A204.1 (cell line): Measurements from ENCODE around the gene SPATA12.
A peak's percentile ranks its signal among the peaks of the same experiment; 100 is the strongest.
"Not testable (repeated sequence)": the region's sequence is repeated elsewhere in the genome, so short reads cannot be mapped to it uniquely, and the experiment has no call there.

Experiments
- FAIRE-seq: peaks from 2 replicates; lab custom pipeline; 2012; peaks lifted over from hg19 to GRCh38; lab: Jason Lieb, UNC

Gene SPATA12

DNA sequence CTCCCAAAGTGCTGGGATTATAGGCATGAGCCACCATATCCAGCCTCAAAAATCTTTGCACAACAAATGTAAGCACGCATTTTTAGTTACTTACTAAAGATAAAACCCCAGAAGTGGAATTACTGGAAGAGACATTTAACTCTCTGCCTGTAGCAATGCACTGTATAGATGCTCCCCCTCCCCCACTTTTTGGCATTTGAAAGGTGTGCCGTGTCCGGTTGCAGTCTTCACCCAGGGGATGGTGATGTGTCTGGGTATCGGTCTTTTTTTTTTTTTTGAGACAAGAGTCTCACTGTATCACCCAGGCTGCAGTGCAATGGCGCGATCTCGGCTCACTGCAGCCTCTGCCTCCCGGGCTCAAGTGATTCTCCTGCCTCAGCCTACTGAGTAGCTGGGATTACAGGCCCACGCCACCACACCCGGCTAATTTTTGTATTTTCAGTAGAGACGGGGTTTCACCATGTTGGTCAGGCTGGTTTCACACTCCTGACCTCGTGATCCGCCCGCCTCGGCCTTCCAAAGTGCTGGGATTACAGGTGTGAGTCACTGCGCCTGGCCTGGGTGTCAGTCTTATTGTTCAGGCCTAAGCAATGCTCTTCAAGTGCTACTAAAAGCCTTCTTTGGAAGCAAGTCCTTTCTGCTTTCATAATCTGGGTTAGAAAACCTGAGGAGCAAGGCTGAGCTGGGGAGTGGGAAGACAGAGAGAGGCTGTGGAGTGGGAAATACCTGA, 23.0 kb downstream of the SPATA12 start:
- FAIRE-seq = not testable (repeated sequence)

DNA sequence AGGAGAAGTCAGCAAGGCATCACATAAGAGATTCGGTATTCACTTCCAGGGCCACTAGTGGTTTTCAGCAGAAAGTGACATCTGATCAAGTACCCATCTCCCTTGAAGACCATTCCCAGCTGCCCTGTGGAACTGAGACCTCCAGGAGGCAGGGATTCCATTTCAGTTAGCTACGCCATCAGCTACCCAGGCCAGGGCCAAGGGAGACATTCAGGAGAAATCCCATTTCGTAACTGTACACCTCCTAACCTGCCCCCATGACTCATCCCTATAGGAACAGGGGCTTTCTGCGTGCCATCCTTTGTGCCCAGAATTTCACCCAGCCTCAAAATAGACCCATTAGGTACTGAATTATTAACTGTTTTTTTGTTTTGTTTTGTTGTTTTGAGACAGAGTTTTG, 24.7 kb downstream of the SPATA12 start:
- FAIRE-seq = no peak

DNA sequence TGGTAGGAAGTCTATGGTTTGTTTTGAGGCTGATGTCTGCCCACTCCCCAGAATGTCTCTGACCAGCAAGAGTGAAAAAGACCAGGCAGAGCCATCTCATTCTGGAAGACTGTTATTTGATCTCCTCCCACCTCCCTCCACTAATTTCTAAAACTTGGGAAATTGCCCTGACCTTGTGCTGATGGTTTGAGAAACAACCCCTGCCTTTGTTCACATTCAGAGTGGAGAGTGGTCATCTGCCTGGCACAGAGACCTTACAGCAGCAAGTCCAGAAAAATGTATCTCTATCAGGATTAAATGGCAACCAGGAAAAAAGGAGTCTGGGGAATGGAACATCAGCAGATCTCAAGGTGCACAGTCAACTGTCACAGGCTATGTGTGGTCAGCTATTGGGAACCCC, 25.7 kb downstream of the SPATA12 start:
- FAIRE-seq = no peak

DNA sequence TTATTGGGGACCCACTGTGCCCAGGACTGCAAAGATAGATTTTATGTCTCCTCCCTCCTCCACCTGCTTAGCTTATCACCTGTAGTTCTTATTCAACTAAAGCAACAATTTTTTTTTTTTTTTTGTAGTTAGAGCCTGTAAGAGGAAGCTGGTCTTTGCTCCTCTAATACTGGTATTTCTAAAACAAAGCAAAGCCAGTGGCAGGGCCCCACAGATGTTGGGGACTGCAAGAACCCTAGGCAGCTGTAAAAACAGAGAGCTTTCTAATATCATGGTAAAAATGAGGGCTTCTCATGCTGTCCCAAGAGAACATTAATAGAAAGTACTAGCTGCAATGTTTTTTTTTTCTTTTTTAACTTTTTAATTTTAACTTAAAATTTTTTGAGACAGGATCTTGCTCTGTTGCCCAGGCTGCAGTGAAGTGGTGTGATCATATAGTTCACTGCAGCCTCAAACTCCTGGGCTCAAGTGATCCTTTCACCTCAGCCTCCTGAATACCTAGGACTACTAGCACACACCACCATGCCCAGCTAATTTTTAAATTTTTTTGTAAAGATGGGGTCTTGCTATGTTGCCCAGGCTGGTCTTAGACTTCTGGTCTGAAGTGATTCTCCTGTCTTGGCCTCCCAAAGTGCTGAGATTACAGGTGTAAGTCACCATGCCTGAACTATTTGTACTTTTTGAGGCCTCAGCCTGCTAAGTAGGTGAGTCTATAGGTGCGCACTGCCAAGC, 27.1 kb downstream of the SPATA12 start:
- no peak for FAIRE-seq

DNA sequence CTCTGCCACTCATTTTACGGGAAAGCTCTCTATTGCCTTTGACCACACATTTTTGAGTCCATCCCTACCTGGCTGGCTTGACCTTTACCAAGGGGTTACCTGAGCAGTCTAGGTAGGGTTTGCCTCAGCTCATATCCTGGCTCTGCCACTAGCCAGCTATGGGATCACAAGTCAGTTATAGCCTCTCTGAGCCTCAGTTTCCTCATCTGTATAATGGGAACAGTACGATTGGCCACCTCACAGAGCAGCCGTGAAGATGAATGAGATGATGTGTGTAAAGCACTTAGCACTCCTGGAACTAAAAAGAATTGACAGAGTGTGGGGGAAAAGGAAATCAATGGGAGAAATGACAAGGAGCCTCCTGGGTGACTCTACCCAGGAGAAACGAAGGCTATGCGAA, 28.0 kb downstream of the SPATA12 start:
- no peak for FAIRE-seq

DNA sequence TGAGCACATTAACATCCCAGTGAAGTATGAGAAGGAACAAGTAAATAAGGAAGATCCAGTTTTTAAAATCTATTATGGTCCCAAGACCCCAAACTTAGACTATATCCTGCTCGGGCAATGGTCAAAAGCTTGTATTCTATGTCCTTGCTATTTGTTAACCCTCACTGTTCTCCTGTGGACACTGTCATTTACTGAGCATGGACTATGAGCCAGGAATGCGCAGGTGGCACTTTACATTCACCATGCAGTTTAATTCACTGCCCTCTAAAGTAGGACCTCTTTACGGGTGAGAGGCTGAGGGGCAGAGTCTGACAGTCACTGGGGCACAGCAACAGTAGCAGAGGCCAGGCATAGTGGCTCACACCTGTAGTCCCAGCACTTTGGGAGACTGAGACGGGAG, 28.6 kb downstream of the SPATA12 start:
- FAIRE-seq = no peak

DNA sequence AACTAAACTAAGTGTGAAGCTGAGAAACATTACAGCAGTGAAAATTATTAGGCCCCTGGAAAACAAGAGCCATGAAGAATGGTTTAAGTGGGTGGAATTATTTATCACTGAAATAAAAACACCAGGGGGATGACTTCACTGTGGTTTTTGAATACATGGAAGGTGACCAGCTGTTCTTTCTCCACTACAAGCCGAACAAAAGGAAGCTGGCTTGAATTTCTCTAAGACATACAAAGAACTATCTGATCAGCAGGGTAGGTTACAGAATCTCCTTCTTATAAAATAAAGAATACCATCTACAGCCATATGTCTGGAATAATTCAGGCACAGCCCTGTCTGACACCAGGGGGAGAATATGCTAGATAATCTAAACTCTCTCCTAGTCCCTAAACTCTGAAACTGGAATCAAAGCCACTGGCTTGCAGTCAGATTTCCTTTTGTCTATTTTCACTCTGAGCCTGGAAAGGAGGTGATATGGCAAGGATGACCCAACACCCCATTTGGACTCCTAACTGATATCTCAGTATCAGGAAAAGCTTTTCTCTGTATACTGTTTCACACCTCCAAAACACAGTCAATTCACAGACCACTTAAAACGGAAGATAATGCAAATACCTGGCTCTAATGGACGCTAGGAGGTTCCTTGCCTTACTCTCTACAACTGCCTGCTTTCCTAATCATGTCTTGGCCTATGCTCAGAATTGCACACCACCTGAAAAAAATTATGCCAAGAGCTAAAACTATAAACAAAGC, 31.2 kb downstream of the SPATA12 start:
- no peak for FAIRE-seq

DNA sequence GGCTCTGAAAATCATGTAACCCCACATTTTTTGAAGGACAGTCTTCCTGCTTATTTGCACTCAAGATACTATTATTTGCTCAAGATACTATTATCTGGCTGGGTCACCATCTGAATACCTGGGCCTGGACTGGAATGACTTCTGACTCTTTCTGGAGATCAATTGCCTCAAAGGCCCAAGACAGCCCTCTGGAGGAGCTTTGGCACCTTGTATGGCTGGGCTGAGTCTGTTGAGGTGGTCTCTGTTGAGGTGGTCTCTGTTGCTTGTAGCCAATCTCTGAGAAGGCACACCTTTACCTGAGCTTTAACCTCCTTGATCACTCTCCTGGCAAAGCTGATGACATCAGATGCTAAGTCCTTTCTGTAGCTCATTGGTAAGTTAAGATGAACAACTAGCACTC, 33.0 kb downstream of the SPATA12 start:
- no peak for FAIRE-seq

DNA sequence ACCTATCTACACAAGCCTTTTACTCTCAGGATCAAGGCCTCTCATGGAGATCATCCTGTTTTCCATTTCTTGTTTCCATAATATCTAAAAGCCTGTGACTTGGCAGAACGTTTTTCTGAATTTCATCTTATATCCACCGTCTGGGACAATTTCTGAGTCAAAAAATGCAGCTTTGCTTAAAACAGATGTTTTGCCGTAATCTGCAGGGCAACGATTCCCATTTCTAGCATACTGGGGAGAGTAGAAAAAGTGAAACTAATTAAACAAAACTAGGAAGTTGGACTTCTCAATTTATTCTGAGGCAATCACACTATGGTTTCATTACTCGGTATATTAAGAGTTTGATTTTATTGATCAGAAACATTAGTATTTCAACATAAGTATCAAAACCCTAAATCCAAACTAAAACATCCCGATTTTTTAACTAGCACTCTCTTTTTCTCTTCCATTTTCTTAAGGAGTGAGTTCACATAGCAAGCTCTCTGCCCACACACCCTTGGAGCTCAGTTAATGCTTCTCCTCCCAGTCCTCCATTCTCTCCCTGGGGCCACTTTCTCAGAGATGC, 33.6 kb downstream of the SPATA12 start:
- no peak for FAIRE-seq

DNA sequence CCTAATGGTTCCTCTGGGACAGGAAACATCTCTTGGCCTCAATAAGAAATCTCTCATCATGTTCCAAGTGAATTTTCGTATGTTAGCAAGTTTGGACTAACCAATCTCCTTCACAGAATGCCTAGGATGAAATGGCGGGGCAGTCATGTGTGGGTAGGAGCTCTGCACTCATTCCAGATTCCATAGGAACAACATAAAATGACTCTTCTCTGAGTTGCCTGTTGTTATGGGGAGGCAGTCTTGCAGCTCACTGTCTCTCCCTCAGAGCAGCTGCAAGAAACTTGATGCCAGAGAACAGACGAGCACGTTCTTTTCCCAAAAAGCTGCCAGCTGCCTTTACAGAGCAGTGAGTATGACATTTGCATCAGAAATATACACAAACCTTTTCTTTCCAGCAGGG, 34.1 kb downstream of the SPATA12 start:
- no peak for FAIRE-seq

DNA sequence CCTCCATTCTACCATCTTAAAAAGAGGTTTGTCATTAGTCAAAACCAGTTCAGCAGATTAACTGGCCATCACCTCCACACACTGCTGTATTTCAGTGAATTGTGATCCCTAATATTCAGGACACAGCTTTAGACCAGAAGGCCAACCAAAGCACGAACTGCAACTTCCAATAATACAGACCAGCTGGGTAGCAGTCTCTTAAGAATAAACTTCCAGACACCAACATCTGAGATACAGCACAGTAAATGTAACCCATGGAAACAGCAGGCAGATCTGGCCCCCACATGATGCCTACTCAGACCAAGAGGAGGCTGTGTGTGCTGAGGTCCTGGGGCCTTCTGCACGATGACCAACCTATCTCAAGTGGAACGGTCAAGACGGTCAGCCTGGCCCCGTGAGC, 34.9 kb downstream of the SPATA12 start:
- FAIRE-seq = no peak

DNA sequence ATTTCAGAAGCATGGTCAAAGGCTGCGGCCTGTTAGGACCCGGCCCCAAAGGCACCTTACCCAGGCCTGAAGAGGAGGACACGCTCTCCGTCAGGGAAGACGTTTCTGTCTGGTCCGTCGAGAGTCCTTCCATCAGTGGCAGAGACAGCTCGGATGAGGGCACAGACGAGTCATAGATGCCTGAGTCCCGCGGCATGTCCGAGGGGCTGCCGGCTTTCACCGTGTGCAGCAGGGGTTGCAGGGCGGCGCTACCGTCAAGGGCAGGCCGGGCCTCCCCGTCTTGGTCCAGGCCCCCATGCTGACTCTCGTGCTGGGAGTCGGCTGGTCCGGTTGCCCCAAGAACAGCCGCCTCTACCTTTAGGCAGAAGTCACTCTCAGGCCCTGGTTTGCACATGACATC, 37.1 kb downstream of the SPATA12 start:
- no peak for FAIRE-seq

DNA sequence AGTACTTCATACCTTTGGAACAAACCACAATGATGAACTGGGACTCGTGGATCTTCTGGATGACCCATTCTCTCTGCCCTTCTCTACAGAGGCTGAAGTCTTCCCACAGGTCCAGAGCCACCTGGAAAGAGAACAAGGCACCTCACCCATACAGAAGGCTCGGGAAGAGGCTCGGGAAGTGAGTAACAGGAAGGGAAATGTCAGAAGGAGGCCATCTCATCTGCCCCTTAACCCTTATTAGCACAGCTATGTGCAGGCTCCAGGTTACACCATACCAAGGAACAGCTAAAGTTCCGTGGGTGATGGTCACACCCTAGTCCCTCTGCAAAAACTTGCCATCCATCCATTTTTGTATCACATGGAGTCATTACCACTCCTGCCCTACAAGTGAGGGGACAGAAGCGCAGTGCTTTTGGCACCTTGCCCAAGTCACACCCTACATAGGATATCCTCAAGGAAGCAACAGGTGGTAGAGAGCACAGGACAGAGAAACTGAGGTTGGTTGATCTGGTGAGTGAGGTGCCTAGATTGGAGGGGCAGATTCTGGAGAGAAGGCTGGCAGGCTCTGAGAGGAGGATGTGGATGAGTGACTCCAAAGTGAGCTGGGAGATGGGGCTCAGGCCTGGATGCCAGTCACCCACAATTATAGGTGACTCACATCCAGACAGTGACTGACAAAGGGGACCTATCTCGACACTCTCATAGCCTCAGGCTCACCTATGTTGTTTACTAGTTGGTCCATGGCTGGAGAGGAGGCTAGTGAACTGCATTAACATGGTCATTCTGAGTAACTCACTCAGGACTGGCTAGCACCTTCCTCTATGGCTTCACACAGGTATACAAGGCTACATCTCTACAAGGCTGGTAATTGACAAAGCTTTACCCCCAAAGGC, 38.2 kb downstream of the SPATA12 start:
- FAIRE-seq = no peak

DNA sequence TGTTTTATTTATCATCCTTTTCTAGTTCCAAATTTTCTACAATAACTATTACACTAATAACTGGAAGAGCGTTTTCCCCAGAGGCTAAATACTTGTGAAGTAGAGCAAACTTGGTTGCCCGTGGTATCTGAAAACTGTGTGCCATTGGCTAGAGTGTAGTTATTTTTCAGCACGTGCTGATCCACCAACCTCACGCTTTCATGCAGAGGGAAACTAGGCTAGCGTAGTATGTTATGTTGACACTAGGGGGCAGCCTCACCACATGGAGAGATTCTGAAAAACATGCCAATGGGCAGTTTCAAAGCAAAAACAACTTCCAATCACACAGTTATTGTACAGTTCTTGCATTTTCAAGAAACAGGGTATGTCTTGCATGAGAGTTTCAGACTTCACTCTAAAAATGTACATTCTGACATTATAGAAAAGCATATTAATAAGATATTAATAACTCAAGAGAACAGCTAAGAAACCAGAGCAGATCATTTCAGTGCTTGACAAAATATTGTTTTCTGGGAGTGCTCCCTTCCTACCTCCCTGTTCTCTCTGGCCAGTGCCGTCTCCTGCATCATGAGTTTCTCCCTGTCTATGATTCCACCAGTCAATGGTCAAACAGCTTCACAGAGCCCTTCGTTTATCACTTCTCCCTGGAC, 39.7 kb downstream of the SPATA12 start:
- FAIRE-seq = peak; percentile 97

DNA sequence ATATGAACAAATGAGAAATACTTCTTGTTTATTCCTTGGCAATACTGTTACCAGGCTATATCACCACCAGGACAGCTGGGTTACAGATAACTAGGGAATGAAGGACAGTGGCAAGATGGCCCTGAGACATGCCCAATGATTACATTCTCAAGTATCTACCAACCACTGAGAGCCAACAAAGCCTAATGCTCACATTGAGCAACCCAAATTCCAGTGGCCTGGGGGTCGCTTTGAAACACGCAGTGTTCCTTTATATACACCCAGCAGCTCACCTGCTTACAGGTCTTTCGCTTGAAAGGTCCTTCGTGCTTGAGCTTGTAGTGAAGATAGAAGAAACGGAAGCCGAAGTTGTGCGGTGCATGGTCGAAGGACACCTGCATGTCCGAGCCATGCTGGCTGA, 45.1 kb downstream of the SPATA12 start:
- no peak for FAIRE-seq

DNA sequence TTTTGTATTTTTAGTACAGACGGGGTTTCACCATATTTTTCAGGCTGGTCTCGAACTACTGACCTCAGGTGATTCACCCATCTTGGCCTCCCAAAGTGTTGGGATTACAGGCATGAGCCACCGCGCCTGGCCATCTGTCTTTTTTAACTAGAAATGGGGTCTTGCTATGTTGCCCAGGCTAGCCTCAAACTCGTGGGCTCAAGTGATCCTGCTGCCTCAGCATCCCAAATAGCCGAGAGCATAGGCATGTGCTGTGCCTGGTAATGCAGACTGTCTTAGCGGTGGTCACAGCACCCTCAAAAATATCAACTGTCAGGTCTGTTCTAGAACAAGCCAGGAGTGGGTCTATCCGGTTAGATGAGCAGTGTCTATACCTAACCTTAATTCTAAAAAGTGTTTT, 48.2 kb downstream of the SPATA12 start:
- no peak for FAIRE-seq

DNA sequence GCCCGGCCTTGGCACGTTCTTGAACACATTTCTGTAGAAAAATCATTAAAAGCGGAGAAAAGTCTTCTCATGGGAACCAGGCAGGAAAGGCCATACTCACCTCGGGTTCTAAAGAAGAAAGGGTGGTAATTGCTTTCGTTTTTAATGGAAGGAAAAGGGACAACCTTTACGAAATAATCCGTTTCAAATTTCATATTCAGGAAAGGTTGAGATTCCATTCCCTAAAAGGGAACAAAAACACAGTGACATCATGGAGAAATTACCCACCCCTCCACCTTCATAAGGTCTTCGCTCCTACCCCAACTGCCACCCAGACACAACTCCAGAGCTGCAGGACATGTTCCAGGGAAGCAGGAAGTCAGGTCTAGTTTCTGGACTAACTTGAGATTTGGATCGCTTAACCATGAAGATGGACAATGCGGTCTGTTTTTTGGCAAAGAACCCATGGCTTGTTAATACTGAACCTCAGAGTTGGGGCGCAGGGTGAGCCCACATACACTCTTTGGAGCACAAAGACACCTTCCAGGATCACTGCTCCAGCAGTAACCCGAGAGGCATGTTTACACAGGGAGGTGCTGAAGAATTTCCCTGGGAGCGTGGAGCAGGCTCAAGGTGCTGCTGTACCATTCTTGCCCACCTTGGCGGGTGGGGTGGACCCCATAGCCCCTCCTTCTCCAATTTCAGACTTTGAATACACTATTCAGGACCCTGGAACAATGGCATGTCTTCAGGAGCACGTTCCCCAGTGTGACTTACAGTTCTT, 49.2 kb downstream of the SPATA12 start:
- no peak for FAIRE-seq

DNA sequence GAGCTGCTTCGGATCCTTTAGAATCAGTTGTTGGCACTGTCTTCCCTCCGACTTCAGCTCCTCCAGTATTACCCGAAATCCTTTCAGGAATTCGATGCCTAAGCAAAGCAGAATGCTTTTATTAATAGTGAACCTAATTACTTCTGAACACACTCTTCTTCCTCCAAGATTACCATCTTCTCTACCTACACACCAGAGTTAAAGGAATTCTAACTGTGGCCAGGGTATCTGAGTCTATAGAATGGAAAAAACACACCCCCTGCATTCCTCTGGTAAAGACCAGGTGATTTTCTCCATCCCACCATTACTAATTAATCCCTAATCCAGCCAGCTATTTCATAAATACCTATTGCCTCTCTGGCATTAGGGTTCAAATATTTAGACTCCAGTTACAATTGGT, 49.8 kb downstream of the SPATA12 start:
- no peak for FAIRE-seq

DNA sequence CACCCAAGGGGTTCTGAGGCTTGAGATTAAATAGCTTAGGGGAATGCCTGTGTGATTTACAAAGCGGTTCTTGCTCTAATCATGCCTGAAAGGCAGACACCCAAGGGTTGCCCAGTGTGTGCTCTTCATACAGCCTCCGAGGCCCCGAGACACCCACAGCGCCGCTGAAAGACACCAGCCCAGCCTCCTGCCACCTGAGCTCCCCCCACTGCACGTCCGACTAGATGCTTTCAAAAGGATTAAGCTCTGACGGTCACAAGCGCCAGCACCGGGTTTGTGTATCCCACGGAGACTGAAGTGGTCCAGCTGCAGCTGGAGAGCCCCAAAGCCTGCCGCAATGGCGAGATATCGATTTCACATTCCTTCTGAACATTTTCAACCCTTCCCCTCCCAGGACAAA, 50.3 kb downstream of the SPATA12 start:
- FAIRE-seq = no peak

DNA sequence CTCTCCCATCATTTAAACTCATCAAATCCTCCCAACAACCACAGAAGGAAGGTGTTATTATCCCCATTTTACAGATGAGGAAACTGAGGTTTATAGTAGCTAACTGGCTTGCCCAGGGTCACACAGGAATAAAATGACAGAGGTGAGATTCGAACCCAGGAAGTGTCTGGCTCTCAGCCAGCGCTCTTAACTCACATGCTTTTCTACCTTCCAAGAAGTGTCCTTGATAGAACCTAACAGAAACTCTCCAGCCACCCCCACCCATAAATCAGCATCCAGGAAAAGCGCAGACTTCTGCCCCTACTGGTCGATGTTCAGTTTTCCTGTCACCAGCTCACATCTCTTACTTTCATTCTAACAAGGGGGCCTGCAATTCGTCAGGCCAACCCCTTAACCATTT, 51.7 kb downstream of the SPATA12 start:
- FAIRE-seq = no peak

DNA sequence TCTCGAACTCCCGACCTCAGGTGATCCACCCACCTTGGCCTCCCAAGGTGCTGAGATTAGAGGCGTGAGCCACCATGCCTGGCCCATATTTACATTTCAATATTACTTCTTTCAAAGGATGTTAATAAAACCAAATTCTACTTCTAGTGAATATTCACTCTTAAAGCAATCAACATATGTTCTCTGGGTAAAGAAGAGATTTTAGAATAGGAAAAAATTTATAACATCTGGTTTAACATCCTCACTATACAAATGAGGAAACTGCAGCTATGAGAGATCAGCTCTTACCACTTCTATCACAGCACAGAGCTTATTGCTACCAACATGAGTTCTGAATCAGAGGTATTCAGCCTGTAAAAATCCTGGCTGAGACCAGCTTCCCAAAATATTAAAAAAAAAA, 56.0 kb downstream of the SPATA12 start:
- FAIRE-seq = no peak
